Muscle of arm (tissue), 12 donors: Measurements from ENCODE around the gene ADRA2B. TPM values are rescaled to one million over a fixed set of nuclear protein-coding genes. Genes with fewer than 3 reads are reported as not detected.
"Not testable (repeated sequence)": the region's sequence is repeated elsewhere in the genome, so short reads cannot be mapped to it uniquely, and the experiment has no call there.

Source experiments
- DNase-seq: peaks from one replicate; pipeline ENCODE4 v3.0.0-alpha.2; 2013
- polyA plus RNA-seq, 12 donors: library from polyadenylated mRNA; unstranded; fragments of 120-200 nt; gene quantifications; one replicate each; pipeline ENCODE4 v1.2.1, GENCODE V29; 2013; ENCODE audit not compliant: insufficient read length in 12 of 12

Gene ADRA2B
- polyA plus RNA-seq, 12 donors = 1.7 to 4.0 (median 2.5) TPM; not detected in 2

GRCh38 chr2:96151595-96152303 is 35.4 kb upstream of the ADRA2B start:
- DNase-seq = no peak

- DNase-seq = no peak
Measured at GRCh38 chr2:96150791-96151594, 34.6 kb upstream of the ADRA2B start.

- DNase-seq = no peak
Measured at GRCh38 chr2:96150007-96150640, 33.8 kb upstream of the ADRA2B start.

- DNase-seq = peak; percentile 49
Measured at GRCh38 chr2:96148410-96149217, 32.2 kb upstream of the ADRA2B start.

- no peak for DNase-seq
Measured at GRCh38 chr2:96147593-96148201, 31.3 kb upstream of the ADRA2B start.

DNA sequence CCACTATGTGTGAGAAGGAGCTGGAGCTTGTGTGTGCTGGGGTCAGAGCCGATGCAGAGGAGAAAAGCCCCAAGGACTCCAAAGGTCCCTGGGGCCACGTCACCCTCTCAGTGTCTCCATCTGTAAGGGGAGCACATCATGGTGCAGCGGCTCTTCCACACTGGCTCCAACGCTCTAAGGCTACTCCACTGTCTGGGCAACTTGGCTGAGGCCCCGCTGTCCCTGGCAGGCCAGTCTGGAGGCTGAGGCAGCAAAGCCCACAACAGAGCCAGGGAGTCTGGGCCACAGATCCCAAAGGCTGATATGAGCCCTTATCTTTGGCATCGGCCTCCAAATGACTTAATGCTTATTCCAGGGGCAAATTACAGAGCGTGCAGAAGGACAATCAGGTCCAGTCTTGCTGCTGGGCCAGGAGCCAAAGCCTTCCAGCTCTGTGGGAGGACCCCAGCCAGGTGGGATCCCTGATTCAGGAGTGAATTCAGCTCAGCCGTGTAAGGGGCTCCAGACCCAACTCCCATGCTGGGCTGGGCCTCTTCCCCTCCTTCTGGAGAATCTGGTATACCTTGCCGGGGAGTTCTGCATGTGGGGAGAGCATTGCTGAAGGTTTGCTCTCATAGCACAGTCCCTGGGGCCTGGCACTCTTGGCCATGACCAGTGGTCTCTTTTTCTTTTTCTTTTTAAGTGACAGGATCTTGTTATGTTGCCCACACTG is 30.7 kb upstream of the ADRA2B start:
- no peak for DNase-seq

- DNase-seq = peak; percentile 36
Measured at GRCh38 chr2:96146153-96146880, 29.9 kb upstream of the ADRA2B start.

GRCh38 chr2:96145848-96146152 is 29.4 kb upstream of the ADRA2B start:
- DNase-seq = no peak

- DNase-seq = peak; percentile 65
Measured at GRCh38 chr2:96145036-96145847, 28.9 kb upstream of the ADRA2B start, which contains the start of gene DUSP2. Gene DUSP2 (minus strand): TSS chr2:96145440. CDS start chr2:96145354, 86 bp downstream.

- DNase-seq = no peak
Measured at GRCh38 chr2:96144481-96145035, 28.2 kb upstream of the ADRA2B start.

- no peak for DNase-seq
Measured at GRCh38 chr2:96143848-96144480, 27.6 kb upstream of the ADRA2B start.

DNA sequence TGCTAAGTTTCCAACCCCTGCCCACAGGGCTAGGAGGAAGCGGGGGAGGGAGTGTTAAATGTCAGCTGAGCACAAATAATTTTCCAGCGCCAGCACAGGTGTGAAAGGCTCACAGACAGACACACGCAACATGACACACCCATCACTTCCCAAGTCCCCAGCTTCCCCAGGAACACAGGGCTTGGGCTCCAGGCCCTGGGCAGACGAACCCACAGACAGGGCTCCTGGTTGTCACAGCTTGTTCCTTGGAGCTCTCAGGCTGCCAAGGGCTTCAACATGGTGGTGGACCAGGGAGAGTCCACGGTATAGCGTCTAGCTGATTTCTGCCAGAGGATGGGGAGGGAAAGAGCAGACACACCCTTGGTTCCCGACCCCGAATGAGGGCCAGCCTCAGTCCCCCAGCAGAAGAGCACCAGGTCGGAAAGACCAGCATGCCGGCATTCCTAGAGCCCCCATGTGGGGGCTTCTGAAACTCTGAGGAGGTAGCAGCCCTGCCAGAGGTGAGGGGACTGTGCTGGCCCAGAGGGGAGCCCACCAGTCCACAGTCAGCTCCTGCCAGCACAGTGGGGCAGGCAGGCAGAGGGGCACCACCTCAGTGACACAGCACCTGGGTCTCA is 27.0 kb upstream of the ADRA2B start:
- DNase-seq = no peak

- DNase-seq = no peak
Measured at GRCh38 chr2:96142217-96143113, 26.1 kb upstream of the ADRA2B start.

DNA sequence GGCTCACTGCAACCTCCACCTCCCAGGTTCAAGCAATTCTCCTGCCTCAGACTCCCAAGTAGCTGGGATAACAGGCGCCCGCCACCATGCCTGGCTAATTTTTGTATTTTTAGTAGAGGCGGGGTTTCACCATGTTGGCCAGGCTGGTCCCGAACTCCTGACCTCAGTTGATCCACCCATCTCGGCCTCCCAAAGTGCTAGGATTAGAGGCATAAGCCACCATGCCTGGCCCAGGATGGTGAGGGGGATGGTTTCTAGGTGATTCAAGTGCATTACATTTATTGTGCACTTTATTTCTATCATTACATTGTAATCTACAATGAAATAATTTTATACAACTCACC is 25.2 kb upstream of the ADRA2B start:
- DNase-seq = not testable (repeated sequence)

DNA sequence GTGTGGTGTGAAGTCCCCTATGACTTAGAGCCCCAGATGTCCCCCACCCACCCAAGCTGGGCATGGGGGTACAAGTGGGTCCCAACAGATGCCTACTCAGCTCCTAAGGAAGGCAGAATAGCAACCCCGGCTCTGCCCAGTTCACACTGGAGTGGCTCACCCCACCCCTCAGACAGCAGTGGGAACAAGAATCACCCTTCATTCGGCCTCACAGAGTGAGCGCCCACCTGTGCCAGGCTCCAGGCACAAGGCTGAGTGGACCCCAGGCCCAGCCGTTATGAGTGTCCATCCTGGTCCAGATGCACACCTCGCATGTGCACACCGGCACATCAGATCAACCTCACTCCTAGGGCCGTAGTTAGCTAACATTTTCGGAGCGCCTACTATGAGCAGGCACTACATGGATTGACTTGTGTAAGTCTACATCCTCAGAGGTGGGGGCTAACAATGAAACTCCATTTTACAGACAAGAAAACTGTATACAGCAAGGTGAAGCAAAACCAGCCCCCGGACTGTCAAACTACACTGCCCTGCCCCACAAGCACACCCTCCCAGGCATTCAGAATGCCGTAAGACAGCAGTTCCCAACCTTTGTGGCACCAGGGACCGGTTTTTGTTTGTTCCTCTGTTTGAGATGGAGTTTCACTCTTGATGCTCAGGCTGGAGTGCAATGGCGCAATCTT is 24.7 kb upstream of the ADRA2B start:
- DNase-seq = no peak

DNA sequence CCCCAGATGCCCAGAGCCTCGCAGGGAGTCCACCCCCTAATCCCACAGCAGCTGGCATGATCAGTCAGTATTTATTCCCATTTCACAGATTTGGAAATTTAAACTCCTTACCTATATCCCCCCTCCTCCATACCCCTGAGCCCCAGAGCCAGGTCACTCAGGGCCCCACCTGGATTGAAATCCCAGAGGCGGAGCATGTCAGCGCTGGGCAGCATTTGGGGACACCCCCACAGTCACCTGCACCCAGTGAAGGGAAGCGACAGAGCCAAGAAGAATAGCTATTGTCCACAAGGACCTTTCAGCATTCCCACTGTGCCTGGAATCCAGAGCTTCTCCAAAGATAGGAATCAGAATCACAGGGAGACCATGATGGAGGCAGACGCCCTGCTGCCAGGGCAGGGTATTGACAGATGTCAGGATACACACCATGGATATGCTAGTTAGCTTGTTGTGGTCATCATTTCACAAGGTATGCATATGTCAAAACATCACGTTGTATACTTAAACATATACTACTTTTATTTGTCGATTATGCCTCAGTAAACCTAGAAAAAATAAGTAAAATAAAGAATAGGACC is 22.9 kb upstream of the ADRA2B start:
- DNase-seq = no peak
